GM19351 (cell line): ENCODE measurements around the gene ABCD3.

ENCODE experiments used
- ATAC-seq: cut with Tn5 transposase; IDR thresholded peaks from one replicate; pipeline ENCODE4 v1.9.1; 2021; ENCODE audit warnings: mild to moderate bottlenecking, moderate library complexity; ENCODE audit not compliant: unreplicated experiment

Gene ABCD3

GRCh38 chr1:94524531-94524930 lies 106.3 kb downstream of the ABCD3 start:
- ATAC-seq, result no peak

DNA sequence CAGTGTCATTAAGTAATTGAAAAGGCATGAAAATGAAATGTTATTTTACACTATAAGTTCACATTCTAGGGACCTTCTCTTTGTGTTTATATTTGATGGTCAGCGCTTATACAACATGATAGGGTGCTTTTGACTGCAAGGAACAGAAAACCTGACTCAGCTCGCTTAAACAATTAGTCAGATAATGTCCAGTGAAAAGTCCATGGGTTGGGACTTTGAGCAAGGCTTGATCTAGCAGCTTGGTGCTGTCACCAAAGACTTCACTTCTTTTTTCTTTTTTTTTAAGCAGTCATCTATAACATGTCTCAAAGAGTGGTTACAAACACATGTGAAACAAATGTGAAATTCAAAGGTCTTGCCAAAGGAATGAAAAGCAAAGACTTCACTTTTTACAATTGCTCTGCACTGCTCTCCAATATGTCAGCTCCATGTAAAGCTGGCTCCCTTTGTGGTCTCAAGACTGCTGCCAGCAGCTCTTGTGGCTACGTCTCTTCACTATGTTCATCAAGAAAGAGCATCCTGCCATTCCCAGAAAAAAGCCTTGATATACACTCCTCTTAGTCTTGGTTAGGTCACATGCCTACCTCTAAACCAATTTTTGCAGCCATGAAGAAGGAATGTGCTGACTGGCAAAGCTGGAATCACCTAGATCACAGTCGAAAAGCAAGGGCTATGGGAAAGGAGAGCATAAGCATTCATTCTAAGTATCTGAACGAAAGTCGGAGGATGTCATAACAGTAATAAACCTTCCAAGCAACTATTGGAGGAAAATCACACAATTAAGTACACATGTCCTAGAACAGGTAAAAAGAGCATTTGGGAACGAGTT lies 108.2 kb downstream of the ABCD3 start:
- ATAC-seq, result no peak

GRCh38 chr1:94527447-94528031 lies 109.3 kb downstream of the ABCD3 start:
- ATAC-seq, result no peak

GRCh38 chr1:94528299-94528698 lies 110.1 kb downstream of the ABCD3 start:
- ATAC-seq, result no peak

DNA sequence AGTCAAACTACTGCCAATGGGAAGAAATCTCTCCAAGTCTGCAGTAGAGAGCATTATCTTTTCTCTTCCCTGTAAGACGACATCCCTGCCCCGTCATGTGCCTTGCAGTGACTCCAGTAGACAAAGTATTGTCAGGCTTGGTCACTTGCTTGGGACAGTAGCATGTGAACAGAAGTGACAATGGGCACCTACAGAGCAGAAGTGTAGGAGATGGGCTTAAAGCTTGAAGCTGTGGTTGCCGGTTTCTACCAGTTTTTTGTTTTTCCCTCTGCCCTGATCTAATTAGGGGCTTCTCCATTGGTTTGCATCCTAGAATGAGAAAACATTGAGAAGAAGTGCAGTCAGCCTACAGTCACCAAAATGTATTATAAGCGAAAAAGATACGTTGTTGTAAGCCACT lies 110.6 kb downstream of the ABCD3 start:
- no peak for ATAC-seq

- no peak for ATAC-seq
These were observed 111.2 kb downstream of the ABCD3 start for GRCh38 chr1:94529416-94529815.

- no peak for ATAC-seq
These were observed 112.2 kb downstream of the ABCD3 start for GRCh38 chr1:94530373-94530878.

GRCh38 chr1:94531664-94532063 lies 113.5 kb downstream of the ABCD3 start:
- ATAC-seq, result no peak

GRCh38 chr1:94532077-94532476 lies 113.9 kb downstream of the ABCD3 start:
- no peak for ATAC-seq

DNA sequence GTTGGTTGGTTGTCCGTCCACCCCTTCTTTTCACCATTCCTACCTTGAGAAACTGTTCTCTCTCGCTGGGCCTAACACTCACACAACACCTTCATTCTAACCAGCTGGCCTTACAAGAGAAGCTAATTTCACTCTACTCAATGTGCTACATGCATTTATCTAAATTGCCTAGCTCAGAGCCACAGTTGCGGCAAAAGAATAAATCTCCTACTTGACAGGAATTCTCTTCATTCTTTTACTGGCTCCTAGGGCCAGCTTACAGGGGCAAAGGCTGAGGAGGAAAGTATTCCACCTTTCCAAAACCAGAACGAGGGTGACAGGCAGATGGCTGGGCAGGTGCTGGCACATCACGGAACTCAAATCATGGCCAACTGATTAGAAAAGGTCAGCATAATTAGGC lies 116.9 kb downstream of the ABCD3 start:
- no peak for ATAC-seq

- ATAC-seq, result no peak
These were observed 117.7 kb downstream of the ABCD3 start for GRCh38 chr1:94535879-94536278.

GRCh38 chr1:94537254-94537653 lies 119.1 kb downstream of the ABCD3 start:
- ATAC-seq, result no peak

- ATAC-seq, result no peak
These were observed 120.1 kb downstream of the ABCD3 start for GRCh38 chr1:94538243-94538827.

- no peak for ATAC-seq
These were observed 121.3 kb downstream of the ABCD3 start for GRCh38 chr1:94539496-94539895.

GRCh38 chr1:94540440-94541245 lies 122.5 kb downstream of the ABCD3 start:
- ATAC-seq, result no peak

GRCh38 chr1:94541246-94542087 lies 123.3 kb downstream of the ABCD3 start, which contains the start of gene F3:
F3 (minus strand) TSS chr1:94541759; CDS start chr1:94541636, 123 bp downstream.
- peak; percentile 78 for ATAC-seq

DNA sequence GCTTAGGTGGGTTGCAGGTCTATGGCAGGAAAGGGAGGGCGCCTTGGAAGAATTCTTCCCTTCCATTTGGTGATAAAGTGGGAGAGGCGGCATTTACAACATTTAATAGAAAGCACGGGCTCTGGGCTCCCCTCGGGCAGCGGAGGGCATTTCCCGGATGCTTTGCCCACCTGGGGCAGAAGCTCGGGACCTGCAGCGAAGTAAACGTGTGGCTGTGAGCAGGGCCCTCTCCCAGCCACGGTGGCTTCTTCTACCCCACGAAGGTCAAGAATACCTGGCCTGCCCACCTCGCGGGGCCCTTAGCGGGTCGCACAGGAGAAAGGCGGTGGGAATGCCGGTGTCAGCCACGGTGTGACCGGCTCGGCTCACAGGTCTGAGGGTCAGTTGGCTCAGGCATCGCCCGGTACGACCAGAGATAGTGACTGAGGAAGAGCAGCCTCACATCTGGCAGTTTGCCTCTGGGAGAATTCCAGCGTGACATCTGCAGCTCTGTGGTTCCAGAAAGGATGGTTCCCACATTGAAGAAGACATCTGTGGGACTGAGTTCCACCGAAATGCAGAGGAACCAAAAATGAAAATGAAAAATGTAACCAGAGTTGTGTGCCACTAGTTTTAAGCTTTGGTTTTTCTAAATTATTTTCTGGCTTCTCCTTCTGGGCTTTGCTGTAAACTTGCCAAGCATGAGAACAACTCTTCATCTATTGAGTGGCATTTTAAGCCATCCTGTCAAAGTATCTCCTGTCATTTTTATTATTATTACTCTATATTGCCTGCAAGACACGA lies 124.1 kb downstream of the ABCD3 start:
- peak; percentile 32 for ATAC-seq

- no peak for ATAC-seq
These were observed 124.8 kb downstream of the ABCD3 start for GRCh38 chr1:94543001-94543400.

- no peak for ATAC-seq
These were observed 125.9 kb downstream of the ABCD3 start for GRCh38 chr1:94543893-94544635.
